GM18867 (cell line): ENCODE measurements around the gene MACROD2.

Experiments used
- ATAC-seq: cut with Tn5 transposase; IDR thresholded peaks from one replicate; pipeline ENCODE4 v1.9.1; 2021; ENCODE audit warnings: mild to moderate bottlenecking, moderate library complexity; ENCODE audit not compliant: unreplicated experiment

Gene MACROD2

DNA sequence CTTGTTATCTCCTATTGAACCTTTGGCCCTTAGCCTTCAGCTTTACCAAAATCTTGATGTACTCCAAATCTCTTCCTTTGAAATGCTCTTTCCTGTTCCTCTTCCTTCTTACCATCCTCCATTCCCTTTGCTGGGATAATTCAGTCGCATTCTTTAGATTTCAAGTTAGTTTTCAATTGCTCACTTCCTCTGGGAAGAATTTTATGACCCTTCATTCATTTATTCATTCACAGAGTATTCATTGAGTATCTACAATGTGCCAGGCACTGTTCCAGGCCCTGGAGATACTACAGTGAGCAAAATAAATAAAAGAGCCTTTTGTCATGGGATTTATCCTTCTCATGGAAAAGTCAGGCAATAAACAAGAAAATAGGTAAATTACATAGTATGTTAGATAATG, 890.3 kb downstream of the MACROD2 start:
- ATAC-seq, result no peak

DNA sequence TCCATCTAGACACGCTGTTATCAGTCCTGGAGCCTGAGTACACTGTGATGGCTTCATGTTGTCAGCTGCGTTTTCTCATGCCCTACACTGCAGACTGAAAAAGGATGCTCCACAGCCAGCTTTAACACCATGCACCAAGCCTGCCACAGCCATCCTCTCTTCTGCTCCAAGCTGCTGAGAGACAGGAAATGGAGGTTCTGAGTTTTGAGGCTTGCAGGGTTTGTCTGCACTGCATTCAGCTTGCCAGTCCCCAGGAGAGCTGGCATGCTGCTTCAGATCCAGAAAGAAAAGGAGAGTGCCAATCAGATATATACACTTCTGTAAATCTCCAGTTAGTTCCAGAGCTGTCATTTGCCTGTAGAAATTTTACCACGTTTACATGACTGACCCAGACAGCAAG, 892.8 kb downstream of the MACROD2 start:
- no peak for ATAC-seq

DNA sequence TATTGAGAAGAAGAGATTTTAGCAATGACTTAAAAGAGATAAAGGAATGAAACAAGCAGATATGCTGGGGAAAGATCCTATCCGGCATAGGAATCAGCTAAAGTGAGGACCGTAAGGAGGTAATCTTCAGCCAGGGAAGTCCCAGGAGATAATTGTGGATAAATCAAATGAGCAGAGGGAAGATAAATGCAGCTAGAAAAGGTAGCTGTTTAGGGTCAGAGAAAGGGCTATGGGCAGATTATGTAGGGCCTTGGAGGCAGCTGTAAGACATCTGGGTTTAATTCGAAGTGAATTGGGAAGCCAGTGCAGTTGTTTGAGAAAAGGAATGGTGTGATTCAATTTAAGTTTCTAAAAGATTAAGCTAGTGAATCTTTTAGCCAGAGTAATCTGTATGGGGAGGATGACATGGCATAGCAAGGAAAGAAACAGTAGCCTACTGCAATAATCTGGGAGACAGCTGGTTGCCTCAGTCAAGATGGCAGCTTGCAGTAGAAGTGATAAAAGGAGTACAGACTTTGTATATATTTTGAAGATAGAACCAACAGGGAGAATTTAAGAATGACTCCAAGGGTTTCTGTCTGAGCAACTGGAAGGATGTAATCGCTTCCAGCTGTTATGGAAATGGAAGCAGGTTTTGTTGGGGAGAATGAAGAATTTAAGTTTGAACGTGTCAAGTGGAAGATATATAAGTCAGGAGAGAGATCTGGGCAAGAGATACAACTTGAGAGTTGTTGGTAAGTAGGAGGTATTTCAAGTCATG, 894.4 kb downstream of the MACROD2 start:
- no peak for ATAC-seq

DNA sequence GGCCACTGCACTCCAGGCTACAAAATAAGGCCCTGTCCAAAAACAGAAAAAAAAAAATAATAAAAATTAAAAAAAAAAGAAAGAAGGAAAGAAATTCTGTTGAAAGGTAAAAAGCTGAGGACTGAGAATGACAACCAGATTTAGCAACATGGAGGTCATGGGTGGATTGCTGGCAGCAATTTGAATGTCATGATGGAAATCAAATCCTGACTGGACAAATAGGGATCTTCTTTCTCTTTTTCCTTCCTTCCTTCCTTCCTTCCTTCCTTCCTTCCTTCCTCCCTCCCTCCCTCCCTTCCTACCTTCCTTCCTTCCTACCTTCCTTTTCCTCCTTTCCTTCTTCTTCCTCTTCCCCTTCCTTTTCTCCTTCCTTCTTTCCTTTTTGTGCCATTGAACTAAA, 895.4 kb downstream of the MACROD2 start:
- no peak for ATAC-seq

DNA sequence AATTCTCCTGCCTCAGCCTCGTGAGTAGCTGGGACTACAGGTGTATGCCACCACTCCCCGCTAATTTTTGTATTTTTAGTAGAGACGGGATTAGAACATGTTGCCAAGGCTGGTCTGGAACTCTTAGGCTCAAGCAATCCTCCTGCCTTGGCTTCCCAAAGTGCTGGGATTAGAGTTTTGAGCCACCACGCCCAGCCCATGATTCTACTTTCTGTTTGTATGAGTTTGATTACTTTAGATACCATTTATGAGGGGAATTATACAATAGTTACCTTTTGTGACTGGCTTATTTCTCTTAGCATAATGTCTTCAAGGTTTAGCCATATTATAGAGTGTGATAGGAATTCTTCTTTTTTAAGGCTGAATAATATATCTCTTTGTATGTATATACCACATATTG, 897.5 kb downstream of the MACROD2 start:
- ATAC-seq, result no peak

DNA sequence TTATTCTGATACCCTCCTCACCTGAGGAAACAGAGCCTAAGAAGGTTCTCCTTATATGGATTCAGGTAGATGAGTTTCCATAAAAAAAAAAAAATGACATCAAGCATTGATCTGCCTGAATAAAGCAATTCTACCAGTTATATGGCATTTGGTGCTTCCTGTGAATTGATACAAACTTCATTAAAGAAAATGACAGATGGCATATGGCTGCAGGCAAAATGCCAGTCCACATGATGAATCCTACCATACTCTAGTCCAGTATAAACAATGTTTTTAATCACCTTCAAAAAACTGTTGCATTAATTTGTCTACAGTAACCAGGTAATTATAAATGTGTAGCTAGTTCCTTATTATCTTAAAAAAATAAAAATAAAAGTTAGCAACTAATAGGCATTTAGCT, 901.3 kb downstream of the MACROD2 start:
- ATAC-seq, result no peak

DNA sequence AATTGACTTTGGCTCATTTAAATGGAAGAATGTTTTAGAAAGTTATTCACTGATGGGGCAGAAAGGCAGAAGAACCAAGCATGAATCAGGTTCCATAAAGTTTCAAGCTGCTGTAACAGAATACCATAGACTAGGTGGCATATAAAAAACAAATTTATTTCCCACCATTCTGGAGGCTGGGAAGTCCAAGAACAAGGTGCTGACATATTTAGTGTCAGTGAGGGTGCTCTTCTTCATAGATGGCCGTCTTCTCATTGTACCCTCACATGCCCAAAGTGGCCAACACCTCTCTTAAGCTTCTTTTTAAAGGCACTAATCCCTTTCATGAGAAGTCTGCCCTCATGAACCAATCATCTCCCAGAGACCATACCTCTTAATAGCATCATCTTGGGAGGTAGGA, 902.3 kb downstream of the MACROD2 start:
- ATAC-seq, result no peak

DNA sequence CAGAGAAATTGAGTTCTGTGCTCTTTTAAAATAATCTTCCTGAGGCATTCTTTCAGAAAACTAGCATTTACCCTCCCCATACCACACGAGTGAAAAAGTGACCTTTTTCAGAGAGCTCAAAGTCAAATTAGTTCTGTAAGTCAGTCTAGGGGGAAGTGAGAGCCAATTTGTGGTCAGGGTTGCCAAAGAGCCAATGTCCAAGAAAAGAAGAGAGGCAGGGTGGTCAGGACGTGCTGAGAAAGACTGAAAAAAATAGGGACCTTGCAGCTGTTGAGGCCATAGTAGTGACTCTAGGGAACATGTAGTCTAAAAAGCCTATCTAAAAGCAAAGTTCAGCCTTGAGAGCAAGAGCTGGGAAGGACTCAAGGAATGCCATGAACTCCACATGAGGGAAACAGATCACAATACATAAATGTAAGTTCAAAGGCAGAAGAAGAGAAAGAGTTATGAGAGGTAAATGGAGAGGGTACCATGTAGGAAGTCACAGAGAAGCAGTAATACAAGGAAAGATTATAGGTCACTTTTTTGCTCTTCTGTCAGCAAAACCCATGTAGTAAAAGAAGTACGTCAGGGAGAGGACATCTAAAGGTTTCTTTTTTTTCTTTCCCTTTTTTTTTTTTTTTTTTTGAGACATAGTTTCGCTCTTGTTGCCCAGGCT, 907.2 kb downstream of the MACROD2 start:
- ATAC-seq, result peak; percentile 98

DNA sequence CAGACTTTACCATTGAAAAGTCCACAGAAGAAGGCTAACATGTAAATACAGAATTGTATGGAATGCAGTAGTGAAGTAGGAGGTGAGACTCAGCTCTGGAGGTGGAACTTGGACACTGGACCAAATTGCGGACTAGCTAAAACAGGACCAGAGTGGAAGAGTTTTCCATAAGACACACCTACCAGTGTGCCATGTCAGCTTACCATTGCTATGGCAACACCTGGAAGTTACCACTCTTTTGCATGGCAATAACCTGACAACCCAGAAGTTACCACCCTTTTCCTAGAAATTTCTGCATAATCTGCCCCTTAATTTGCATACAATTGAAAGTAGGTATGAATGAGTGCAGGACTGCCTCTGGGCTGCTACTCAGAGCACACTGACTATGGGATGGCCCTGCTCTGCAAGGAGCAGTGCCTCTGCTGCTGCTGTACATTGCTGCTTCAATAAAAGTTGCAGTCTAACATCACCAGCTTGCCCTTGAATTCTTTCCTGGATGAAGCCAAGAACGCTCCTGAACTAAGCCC, 911.7 kb downstream of the MACROD2 start:
- ATAC-seq, result no peak

DNA sequence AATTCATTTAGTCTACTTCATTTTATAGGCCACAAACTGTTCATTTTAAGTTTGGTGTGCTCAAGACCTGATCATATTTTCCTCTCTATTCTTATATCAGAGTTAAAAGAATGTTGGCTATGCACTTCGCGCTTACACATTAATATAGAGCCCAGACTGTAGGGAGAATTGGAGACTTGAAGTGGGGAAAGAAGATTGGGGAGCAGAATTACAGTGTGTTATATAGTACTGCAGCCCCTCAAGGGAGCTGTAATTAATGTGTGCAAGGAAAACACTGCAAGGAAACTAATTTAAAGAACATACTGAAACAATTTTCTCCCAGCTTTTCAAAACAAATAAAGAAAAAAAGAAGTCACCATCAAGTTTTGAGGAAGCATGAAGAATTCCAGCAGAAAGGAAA, 914.8 kb downstream of the MACROD2 start:
- no peak for ATAC-seq

DNA sequence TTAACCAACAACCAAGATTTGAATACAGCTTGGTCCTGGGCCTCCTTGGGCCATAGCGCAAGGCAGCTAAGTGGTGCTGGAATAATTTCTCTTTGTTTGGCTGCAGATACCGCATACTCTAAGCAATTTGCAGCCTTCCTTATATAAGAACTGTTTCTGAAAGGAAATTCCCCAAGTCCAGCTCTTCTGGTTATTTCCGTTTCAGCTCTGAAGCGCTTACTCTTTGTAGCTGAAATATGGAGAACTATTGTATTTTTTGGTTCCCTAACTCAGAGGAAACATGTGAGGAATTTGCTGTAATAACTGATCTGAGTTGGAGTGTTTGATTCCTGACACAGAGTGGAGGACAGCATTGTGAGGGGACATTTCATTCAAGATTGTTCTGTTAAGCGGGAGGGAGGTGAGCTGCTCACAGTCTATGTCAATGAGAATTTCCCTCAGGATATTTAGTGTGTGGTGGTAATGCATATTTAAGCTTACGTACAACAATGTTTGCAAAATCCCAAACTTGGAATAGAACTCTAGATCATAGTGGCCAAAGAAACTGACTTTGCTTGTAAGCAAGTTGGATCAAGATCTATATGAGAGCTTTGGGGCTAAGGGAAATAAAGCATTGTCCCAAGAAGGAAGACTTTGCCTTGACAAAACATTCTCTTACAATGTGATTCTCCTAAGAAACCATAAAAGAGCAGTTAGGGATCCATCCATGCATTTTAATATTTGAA, 918.7 kb downstream of the MACROD2 start:
- no peak for ATAC-seq

DNA sequence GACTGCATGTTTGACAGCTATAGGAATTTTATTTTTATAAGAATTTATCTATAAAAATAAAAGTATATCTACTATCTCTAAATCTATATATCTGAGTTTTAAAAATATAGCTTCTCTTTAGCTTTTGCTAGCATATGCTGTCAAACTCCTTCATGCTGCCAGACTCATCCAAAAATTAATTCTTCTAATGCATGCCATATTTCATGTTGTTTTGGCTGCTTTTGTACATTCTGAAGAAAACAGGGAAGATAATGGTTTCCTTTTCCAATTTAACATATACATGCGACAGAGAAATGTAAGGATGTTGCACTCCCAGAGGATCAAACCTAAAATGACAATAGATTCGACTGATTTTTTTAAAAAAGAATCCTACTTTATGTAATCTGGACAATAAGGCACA, 919.3 kb downstream of the MACROD2 start:
- no peak for ATAC-seq

DNA sequence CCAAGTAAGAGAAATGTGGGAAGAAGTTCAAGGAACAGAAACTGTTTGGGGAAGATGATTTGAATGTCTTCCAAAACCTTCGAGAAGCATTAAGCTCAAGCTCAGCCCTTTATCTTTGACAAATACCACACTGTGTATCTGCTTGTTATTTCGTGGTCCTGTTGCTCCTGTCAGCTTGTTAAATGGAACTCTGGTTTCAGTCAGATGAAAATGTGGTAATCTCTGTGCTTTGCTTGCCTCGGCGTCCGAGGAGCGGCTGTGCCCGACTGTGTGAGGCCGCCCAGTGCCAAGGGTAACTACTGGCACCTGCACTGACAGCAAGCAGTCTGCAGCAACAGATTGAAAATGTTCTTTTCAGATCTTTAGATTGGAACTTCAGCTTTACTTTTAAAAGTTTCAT, 920.0 kb downstream of the MACROD2 start:
- ATAC-seq, result no peak

DNA sequence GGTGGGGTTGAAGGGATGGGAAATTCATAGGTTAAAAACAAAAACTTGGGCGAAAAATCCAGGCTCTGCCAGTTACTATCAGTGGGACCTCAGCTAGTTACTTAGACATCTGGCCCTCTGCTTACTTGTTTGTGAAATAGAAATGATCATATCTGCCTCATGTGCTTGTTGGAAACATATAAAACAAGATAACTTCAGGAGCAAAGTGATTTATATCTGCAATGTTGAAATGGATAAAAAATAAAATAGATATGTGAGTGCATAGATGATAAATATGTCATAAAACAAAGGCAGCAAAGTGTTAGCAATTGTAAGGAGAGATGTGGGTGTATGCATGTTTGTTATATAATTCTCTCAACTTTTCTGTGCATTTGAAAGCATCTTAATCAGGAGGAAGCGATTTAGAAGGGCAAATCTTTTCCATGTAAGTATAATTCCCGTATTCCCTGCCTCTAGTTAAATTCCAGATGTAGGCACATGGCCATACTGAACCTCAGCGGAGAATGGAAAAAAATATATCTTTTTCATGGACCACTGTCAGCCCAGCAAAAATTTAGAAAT, 921.1 kb downstream of the MACROD2 start:
- ATAC-seq, result no peak

DNA sequence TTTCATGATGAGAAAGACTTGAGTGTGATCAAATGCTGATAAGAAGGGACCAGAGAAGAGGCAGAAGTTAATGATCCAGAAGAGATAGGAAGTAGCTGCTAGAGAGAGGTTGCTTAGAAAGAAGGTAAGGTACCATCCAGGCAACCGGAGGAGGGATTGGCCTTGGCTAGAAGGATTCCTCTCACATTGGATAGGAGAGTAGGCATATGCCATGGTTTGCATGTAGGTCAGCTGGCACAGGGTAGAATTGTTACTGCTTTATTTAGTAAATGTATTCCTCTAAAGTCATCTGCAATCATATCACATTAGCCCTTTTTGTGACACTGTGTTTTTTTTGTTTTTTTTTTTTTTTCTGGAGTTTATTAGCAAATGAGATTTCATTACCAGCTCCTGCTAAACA, 923.0 kb downstream of the MACROD2 start:
- ATAC-seq, result no peak

DNA sequence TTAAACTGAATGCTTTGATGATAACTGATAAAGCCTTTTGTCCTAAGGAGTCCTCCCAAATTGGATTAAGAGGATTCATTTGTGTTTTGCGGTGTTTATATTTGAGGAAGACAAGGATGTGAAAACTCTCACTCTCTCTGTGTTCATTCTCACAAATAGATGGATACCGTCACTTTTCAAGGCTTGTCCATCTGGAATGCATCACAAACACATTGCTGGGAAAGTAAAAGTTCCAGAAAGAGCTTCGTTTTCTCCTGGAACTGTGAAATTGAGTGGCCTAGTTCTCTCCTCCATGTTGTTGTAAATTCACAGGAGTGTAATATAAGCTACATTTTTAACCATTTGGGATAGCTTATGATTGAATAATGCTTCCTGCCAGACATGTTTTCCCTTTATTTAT, 923.7 kb downstream of the MACROD2 start:
- no peak for ATAC-seq

DNA sequence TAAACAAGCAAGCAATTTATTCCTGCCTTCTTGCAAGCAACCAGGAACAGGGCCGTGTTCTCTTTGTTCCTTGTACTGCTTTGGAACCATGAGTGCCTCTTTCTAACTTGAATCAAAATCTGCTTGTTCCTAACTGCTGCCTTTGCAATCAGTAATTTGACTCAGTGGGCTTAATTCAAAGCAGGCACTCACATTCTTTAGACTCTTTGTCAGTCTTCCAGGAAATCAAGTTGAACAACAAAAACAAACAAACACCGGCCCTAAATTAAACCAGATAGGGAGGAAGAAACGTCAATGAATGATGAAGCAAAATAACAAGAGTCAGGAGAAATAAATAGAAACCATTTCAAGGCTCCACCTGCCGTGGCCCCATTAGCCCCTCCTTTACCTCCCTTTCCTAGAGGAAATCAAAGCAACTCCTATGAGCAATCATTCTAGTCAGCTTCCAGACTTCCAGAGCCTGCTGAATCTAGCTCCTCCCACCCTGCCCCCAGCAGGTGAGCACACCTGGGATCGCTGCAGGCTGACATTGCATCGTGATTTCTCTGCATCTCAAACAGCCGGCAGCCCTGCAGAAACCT, 924.3 kb downstream of the MACROD2 start:
- no peak for ATAC-seq

DNA sequence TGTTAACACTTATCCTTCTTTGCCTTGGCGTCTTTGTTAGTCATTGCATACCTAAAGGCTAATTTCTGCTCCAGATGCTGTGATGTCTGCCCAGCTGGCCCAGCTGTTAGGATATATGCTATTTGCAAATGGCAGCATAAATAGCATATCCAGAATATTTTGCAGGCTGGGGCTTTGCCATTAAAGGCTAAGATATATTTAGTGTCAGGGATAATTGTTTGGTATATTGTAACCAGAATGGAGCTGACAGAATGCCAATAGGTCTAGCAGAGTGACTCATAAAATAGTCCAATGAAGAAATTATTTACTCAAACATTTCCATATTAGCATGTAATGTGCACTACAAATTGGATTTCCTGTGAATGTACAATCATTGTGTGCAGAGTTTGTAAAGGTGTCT, 926.2 kb downstream of the MACROD2 start:
- ATAC-seq, result no peak

DNA sequence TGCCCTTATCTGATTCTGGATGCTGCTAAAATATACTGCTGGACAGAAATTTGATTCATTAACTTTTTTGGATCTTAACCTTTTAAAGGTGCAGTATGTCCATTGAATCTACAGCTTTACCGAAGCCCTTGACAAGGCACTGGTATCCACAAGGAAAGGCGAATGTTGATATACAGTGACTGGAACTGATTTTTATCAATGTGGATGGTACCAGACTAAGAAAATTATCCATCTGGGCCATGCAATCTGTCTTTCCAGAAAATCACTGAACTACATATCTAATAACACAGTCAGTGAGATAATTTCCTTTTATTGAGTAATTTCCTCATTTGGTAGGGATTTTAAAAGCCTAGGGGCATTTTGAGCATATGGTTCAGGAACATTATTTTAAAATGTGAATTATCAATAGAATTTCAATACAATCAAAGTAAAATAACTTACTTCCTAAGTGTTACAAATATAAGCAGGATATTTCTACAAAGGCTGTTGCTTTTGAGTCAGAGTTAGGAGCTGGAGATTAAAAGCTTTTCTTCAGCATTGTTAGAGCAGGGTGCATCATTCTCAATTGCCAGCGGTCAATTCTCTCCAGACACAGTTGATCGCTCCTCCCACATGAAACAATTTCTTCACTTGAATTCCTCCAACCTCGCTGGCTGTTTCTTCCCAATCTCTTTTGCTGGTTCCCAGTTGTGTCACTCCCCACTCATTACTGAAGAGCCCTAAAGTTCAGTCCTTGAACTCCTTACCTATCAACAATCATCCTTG, 927.4 kb downstream of the MACROD2 start:
- ATAC-seq, result no peak

DNA sequence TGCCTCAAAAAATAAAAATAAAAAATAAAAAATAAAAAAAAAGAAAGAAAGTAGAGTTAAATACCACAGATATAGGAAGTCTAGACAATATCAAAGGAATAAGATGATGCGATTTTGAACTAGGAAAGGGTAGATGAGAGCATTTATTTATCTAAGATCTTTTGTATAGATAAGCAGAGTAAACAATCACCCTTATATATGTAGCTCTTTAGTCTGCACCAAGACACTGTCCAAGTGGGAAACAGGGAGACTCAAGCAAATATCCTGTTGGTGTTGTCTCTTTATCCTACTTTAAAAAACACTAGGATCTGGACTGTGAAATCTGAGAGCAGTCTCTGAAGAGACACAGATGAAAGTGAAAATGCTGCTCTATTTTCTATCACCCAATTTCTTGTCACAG, 929.1 kb downstream of the MACROD2 start:
- no peak for ATAC-seq
